Endothelial cell of umbilical vein (primary cell): ENCODE measurements around the gene TXNL4A. TPM values are rescaled to one million over a fixed set of nuclear protein-coding genes. Genes with fewer than 3 reads are reported as not detected.

Experiments used
- BruUV-seq: library from RNA; stranded (reverse); fragments of 400-500 nt; replicated peaks from 2 replicates; lab custom pipeline; 2021; lab: Mats Ljungman, UMichigan
- CTCF ChIA-PET: fragments of 300-600, 350-600 bp; sonication (Branson Sonifier 250); formaldehyde crosslinking; loops from one replicate; lab custom pipeline; 2021; ENCODE audit warnings: antibody characterized with exemption, inconsistent platforms; lab: Charles Lee
- POLR2A ChIA-PET: fragments of 300-600, 350-600 bp; sonication (Branson Sonifier 250); formaldehyde crosslinking; loops from one replicate; lab custom pipeline; 2021; ENCODE audit warnings: antibody characterized with exemption, inconsistent platforms; lab: Charles Lee
- DNase-seq: peaks from one replicate; pipeline ENCODE4 v3.0.0-alpha.2; 2011; ENCODE audit warnings: low read depth, low spot score
- FAIRE-seq: peaks from 2 replicates; lab custom pipeline; 2011; peaks lifted over from hg19 to GRCh38; lab: Jason Lieb, UNC
- H2AFZ ChIP-seq: 2 replicates; pipeline ENCODE4 v1.6.0; 2012; ENCODE audit warnings: low read depth, low read length, control low read depth, inconsistent platforms
- H3K27ac ChIP-seq: 2 replicates; pipeline ENCODE4 v1.5.1; 2011; ENCODE audit warnings: low read depth, mild to moderate bottlenecking, control low read depth, low read length, moderate library complexity; ENCODE audit not compliant: insufficient read depth
- H3K27me3 ChIP-seq, 2 experiments: 2 replicates each; pipeline versions ENCODE4 v1.6.0 to v1.6.1; 2011; ENCODE audit warnings: low read length in 2 of 2, mixed read lengths in 1 of 2; ENCODE audit not compliant: control insufficient read depth in 2 of 2, insufficient read depth in 2 of 2
- H3K36me3 ChIP-seq, 2 experiments: 2 replicates in 1 of 2; 3 replicates in 1 of 2; pipeline ENCODE4 v1.5.1; 2011; ENCODE audit warnings: low read length in 2 of 2, mild to moderate bottlenecking in 1 of 2, moderate library complexity in 1 of 2; ENCODE audit not compliant: control insufficient read depth in 2 of 2, insufficient read depth in 2 of 2; ENCODE audit errors: extremely low read depth in 1 of 2
- H3K4me1 ChIP-seq: 3 replicates; pipeline ENCODE4 v1.5.1; 2011; ENCODE audit warnings: mild to moderate bottlenecking, low read length; ENCODE audit not compliant: control insufficient read depth, insufficient read depth; ENCODE audit errors: extremely low read depth
- H3K4me2 ChIP-seq: 2 replicates; pipeline ENCODE4 v1.6.1; 2011; ENCODE audit warnings: low read length, control low read depth, mixed read lengths; ENCODE audit not compliant: insufficient read depth
- H3K4me3 ChIP-seq, 3 experiments: fragments of 200-600 bp in 1 of 3; sonication (generic), shearing (Covaris generic) in 1 of 3; replicated peaks in 1 of 3; 2 replicates each; pipeline ENCODE4 v1.5.1; 2011 to 2016; ENCODE audit warnings: control low read depth in 3 of 3, low read length in 3 of 3, mild to moderate bottlenecking in 2 of 3, inconsistent platforms in 1 of 3, low read depth in 1 of 3, moderate library complexity in 1 of 3; ENCODE audit not compliant: insufficient read depth in 1 of 3
- H3K79me2 ChIP-seq: 2 replicates; pipeline ENCODE4 v1.6.0; 2012; ENCODE audit warnings: low read length, inconsistent platforms; ENCODE audit not compliant: control insufficient read depth, insufficient read depth
- H3K9ac ChIP-seq: replicated peaks from 2 replicates; pipeline ENCODE3; 2011; ENCODE audit warnings: low read length, control low read depth; ENCODE audit not compliant: insufficient read depth; ENCODE audit errors: extremely low read depth
- H3K9me1 ChIP-seq: replicated peaks from 3 replicates; pipeline ENCODE4 v1.6.0; 2011; ENCODE audit warnings: mild to moderate bottlenecking, low read length; ENCODE audit not compliant: control insufficient read depth, insufficient read depth; ENCODE audit errors: extremely low read depth
- H3K9me3 ChIP-seq: replicated peaks from 2 replicates; pipeline ENCODE4 v1.5.1; 2012; ENCODE audit warnings: low read length, inconsistent platforms; ENCODE audit not compliant: control insufficient read depth, insufficient read depth
- H4K20me1 ChIP-seq: replicated peaks from 2 replicates; pipeline ENCODE3; 2011; ENCODE audit warnings: mild to moderate bottlenecking, low read length; ENCODE audit not compliant: control insufficient read depth, insufficient read depth; ENCODE audit errors: extremely low read depth
- CTCF ChIP-seq, 2 donors: IDR thresholded peaks; 1 replicate in 1 of 2; 2 replicates in 1 of 2; pipeline ENCODE4 v1.5.1; 2011; ENCODE audit warnings: low read length in 2 of 2, mild to moderate bottlenecking in 2 of 2, moderate library complexity in 2 of 2, control low read depth in 1 of 2, inconsistent platforms in 1 of 2, low read depth in 1 of 2; ENCODE audit not compliant: insufficient read depth in 1 of 2; ENCODE audit errors: extremely low read depth in 1 of 2
- EZH2 ChIP-seq: IDR thresholded peaks from 2 replicates; pipeline ENCODE4 v1.6.1; 2012; ENCODE audit warnings: borderline replicate concordance, low read depth, mild to moderate bottlenecking, moderate library complexity, low read length, inconsistent platforms; ENCODE audit not compliant: severe bottlenecking
- FOS ChIP-seq: IDR thresholded peaks from 2 replicates; pipeline ENCODE4 v1.6.1; 2011; ENCODE audit warnings: mild to moderate bottlenecking, low read length, moderate library complexity, borderline replicate concordance; ENCODE audit not compliant: insufficient read depth
- GATA2 ChIP-seq: IDR thresholded peaks from 2 replicates; pipeline ENCODE4 v1.7.0; 2011; ENCODE audit warnings: low read depth, mild to moderate bottlenecking, moderate library complexity, mixed read lengths, low read length; ENCODE audit not compliant: insufficient read length, insufficient read depth
- JUN ChIP-seq: IDR thresholded peaks from 2 replicates; pipeline ENCODE4 v1.6.1; 2011; ENCODE audit warnings: borderline replicate concordance, low read depth; ENCODE audit not compliant: insufficient read length, insufficient read depth
- MAX ChIP-seq: IDR thresholded peaks from 2 replicates; pipeline ENCODE4 v1.6.1; 2011; ENCODE audit not compliant: insufficient read depth, insufficient read length
- MYC ChIP-seq: IDR thresholded peaks from one replicate; pipeline ENCODE4 v1.6.1; 2011; ENCODE audit warnings: mild to moderate bottlenecking, low read depth, low read length
- POLR2A ChIP-seq: IDR thresholded peaks from 2 replicates; pipeline ENCODE4 v1.6.1; 2012; ENCODE audit warnings: low read depth, mild to moderate bottlenecking, control low read depth, low read length
- POLR2AphosphoS5 ChIP-seq: IDR thresholded peaks from 2 replicates; pipeline ENCODE4 v1.6.1; 2012; ENCODE audit warnings: low read depth, mild to moderate bottlenecking, control low read depth, low read length, moderate library complexity; ENCODE audit not compliant: insufficient read depth
- dilution Hi-C: fragments of 300-500 bp; cut with MboI; formaldehyde crosslinking; loops from one replicate; pipeline ENCODE4 v1.15.0; 2019; ENCODE audit warnings: low sequenced_read_pairs; ENCODE audit not compliant: extremely low pct_ligation_motif_present
- intact Hi-C: fragments of 100-400 bp; cut with micrococcal nuclease; formaldehyde crosslinking; loops from one replicate; pipeline ENCODE4 v1.10.0; 2022
- polyA plus RNA-seq, 4 experiments: library from polyadenylated mRNA; depleted of rRNA in 3 of 4; stranded (reverse) in 3 of 4; unstranded in 1 of 4; fragments of >200 nt; gene quantifications; 2 replicates each; pipeline versions ENCODE4 v1.2.1 to v1.2.3, GENCODE V29; 2011 to 2012; ENCODE audit warnings: missing spikeins in 1 of 4
- total RNA-seq: library from RNA; stranded (reverse); gene quantifications from 2 replicates; pipeline ENCODE4 v1.2.3, GENCODE V29; 2021

The TXNL4A gene
- total and polyA plus RNA-seq, 2 donors (not counting 3 experiments of a cell fraction or from before 2014, with no cell fraction given) = 148 to 172 TPM

- H3K4me2 ChIP-seq = peak overlapping the region; percentile 68
- TF ChIP-seq POLR2A (no peak), EZH2 (no peak), FOS (no peak), MYC (no peak), JUN (no peak), CTCF (IDR thresholded peaks at IDR 0.05; ENCODE audit: extremely low read depth in 1 of 2, insufficient read depth in 1 of 2, low read depth in 1 of 2, low read length in 2 of 2) (no peak), MAX (no peak), GATA2 (no peak), POLR2AphosphoS5 (no peak)
- dilution Hi-C loops = no loop called here
- peak overlapping the region in 2 of 3 experiments; percentile 49 to 96 for H3K4me3 ChIP-seq
- H3K9me3 ChIP-seq = no peaks in the 10 kb centered on the region
- ChIA-PET CTCF (interaction anchor here (0.5 kb wide), 1 partner anchor 156 kb away, joined by 3 read pairs; no protein-coding TSS in a partner anchor), POLR2A (no interaction called here)
- H3K9me1 ChIP-seq = no peaks in the 10 kb centered on the region
- H3K4me1 ChIP-seq = peaks cover 5% of the 10 kb centered on the region
- FAIRE-seq (peak; percentile 78), DNase-seq (peak; percentile 26)
- peaks cover 0 to 2% of the 10 kb centered on the region in 2 experiments for H3K36me3 ChIP-seq
- H4K20me1 ChIP-seq = no peaks in the 10 kb centered on the region
- peak overlapping the region; percentile 3 for H3K9ac ChIP-seq
- intact Hi-C loops = loop anchor here (1.0 to 10.0 kb wide), 3 partner anchors 84 to 273 kb away; partner anchors contain the start of genes CTDP1, KCNG2 and RBFA
- H2AFZ ChIP-seq = no peak overlapping the region
- H3K27me3 ChIP-seq = no peaks in the 10 kb centered on the region
- BruUV-seq = TSS peak; percentile 34
- H3K79me2 ChIP-seq = peaks cover 25% of the 10 kb centered on the region
- H3K27ac ChIP-seq = no peak overlapping the region
These were observed 38.5 kb downstream of the TXNL4A start for GRCh38 chr18:79949697-79950487.
